NT2/D1 (cell line): ENCODE results near the gene PARM1.

Experiments used
- SUZ12 ChIP-seq: IDR thresholded peaks from 2 replicates; pipeline ENCODE4 v1.6.1; 2011; ENCODE audit not compliant: insufficient read length, insufficient read depth; ENCODE audit errors: extremely low read depth
- YY1 ChIP-seq: IDR thresholded peaks from 2 replicates; pipeline ENCODE4 v1.6.1; 2011; ENCODE audit not compliant: insufficient read length, insufficient read depth
- ZNF274 ChIP-seq: IDR thresholded peaks from 2 replicates; pipeline ENCODE4 v1.6.1; 2011; ENCODE audit warnings: mild to moderate bottlenecking, low read depth, low read length

GRCh38 chr4:75054078-75054477 lies 121.2 kb downstream of the PARM1 start:
- TF ChIP-seq SUZ12 (no peak), ZNF274 (no peak), YY1 (no peak)
